ENCODE measurements around the gene MRPL1.

- no peak for TF ChIP-seq POLR2AphosphoS5 (IDR thresholded peaks at IDR 0.05; ENCODE audit: borderline replicate concordance, low read depth, low read length)
- no peak for TF ChIP-seq FOXP2 (optimal IDR thresholded peaks at IDR 0.05; ENCODE audit: control extremely low read depth, extremely low read length, insufficient read depth)
Measured at GRCh38 chr4:77877167-77877566, 14.5 kb downstream of the MRPL1 start.

All from SK-N-MC (cell line).